ENCODE results near the gene ATP2A3.

Gene ATP2A3

GRCh38 chr17:3884188-3884587 is 80.0 kb downstream of the ATP2A3 start:
- H4K20me1 ChIP-seq (ENCODE audit: insufficient read depth, low read length, poor library complexity, severe bottlenecking), result no peaks in the 10 kb centered on the region
- no peak overlapping the region for H2AFZ ChIP-seq (ENCODE audit: low read length)
- no peaks in the 10 kb centered on the region for H3K9me3 ChIP-seq (ENCODE audit: insufficient read depth, low read depth, low read length)
- no peak overlapping the region for H3K4me3 ChIP-seq (ENCODE audit: low read length, poor library complexity, severe bottlenecking)
- H3K79me2 ChIP-seq (ENCODE audit: insufficient read depth, low read length), result no peaks in the 10 kb centered on the region
- TF ChIP-seq, protein P1, sequence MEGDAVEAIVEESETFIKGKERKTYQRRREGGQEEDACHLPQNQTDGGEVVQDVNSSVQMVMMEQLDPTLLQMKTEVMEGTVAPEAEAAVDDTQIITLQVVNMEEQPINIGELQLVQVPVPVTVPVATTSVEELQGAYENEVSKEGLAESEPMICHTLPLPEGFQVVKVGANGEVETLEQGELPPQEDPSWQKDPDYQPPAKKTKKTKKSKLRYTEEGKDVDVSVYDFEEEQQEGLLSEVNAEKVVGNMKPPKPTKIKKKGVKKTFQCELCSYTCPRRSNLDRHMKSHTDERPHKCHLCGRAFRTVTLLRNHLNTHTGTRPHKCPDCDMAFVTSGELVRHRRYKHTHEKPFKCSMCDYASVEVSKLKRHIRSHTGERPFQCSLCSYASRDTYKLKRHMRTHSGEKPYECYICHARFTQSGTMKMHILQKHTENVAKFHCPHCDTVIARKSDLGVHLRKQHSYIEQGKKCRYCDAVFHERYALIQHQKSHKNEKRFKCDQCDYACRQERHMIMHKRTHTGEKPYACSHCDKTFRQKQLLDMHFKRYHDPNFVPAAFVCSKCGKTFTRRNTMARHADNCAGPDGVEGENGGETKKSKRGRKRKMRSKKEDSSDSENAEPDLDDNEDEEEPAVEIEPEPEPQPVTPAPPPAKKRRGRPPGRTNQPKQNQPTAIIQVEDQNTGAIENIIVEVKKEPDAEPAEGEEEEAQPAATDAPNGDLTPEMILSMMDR (conservative IDR thresholded peaks at IDR 0.05; ENCODE audit: low read length), result no peak
- no peak for TF ChIP-seq EZH2phosphoT487 (IDR thresholded peaks at IDR 0.05; ENCODE audit: borderline replicate concordance)
- H3K9me2 ChIP-seq (replicated peaks; ENCODE audit: low read depth, low read length), result no peaks in the 10 kb centered on the region
- H3K36me3 ChIP-seq (ENCODE audit: insufficient read depth, low read length), result no peaks in the 10 kb centered on the region
- no peaks in the 10 kb centered on the region for H3F3A ChIP-seq (ENCODE audit: low read depth)
- no peaks in the 10 kb centered on the region for H3K27me3 ChIP-seq (ENCODE audit: insufficient read depth, low read length, poor library complexity, severe bottlenecking)
- H3K9ac ChIP-seq (ENCODE audit: low read depth, low read length, poor library complexity, severe bottlenecking), result no peak overlapping the region
- no peak overlapping the region for H3K4me2 ChIP-seq (ENCODE audit: low read depth, low read length, poor library complexity, severe bottlenecking)
- H3K4me1 ChIP-seq (ENCODE audit: insufficient read depth, low read length, poor library complexity, severe bottlenecking), result peaks cover 16% of the 10 kb centered on the region

GRCh38 chr17:3882276-3882675 is 82.0 kb downstream of the ATP2A3 start:
- Histone ChIP-seq H3F3A (ENCODE audit: low read depth) (no peaks in the 10 kb centered on the region), H3K79me2 (ENCODE audit: insufficient read depth, low read length) (no peaks in the 10 kb centered on the region), H3K4me2 (ENCODE audit: low read depth, low read length, poor library complexity, severe bottlenecking) (no peak overlapping the region), H3K36me3 (ENCODE audit: insufficient read depth, low read length) (no peaks in the 10 kb centered on the region), H3K9ac (ENCODE audit: low read depth, low read length, poor library complexity, severe bottlenecking) (no peak overlapping the region), H3K4me3 (ENCODE audit: low read length, poor library complexity, severe bottlenecking) (no peak overlapping the region), H3K27me3 (ENCODE audit: insufficient read depth, low read length, poor library complexity, severe bottlenecking) (no peaks in the 10 kb centered on the region), H3K9me2 (replicated peaks; ENCODE audit: low read depth, low read length) (no peaks in the 10 kb centered on the region), H4K20me1 (ENCODE audit: insufficient read depth, low read length, poor library complexity, severe bottlenecking) (no peaks in the 10 kb centered on the region), H2AFZ (ENCODE audit: low read length) (no peak overlapping the region), H3K9me3 (ENCODE audit: insufficient read depth, low read depth, low read length) (no peaks in the 10 kb centered on the region), H3K4me1 (ENCODE audit: insufficient read depth, low read length, poor library complexity, severe bottlenecking) (peaks cover 12% of the 10 kb centered on the region)
- no peak for TF ChIP-seq EZH2phosphoT487 (IDR thresholded peaks at IDR 0.05; ENCODE audit: borderline replicate concordance)
- TF ChIP-seq, protein P1 (conservative IDR thresholded peaks at IDR 0.05; ENCODE audit: low read length), result no peak

GRCh38 chr17:3880983-3881382 is 83.3 kb downstream of the ATP2A3 start:
- Histone ChIP-seq H3K9me2 (replicated peaks; ENCODE audit: low read depth, low read length) (no peaks in the 10 kb centered on the region), H3K36me3 (ENCODE audit: insufficient read depth, low read length) (no peaks in the 10 kb centered on the region), H3K9me3 (ENCODE audit: insufficient read depth, low read depth, low read length) (no peaks in the 10 kb centered on the region), H3K79me2 (ENCODE audit: insufficient read depth, low read length) (no peaks in the 10 kb centered on the region), H3K4me1 (ENCODE audit: insufficient read depth, low read length, poor library complexity, severe bottlenecking) (peaks cover 3% of the 10 kb centered on the region), H4K20me1 (ENCODE audit: insufficient read depth, low read length, poor library complexity, severe bottlenecking) (no peaks in the 10 kb centered on the region), H3K9ac (ENCODE audit: low read depth, low read length, poor library complexity, severe bottlenecking) (no peak overlapping the region), H3K4me3 (ENCODE audit: low read length, poor library complexity, severe bottlenecking) (no peak overlapping the region), H3K27me3 (ENCODE audit: insufficient read depth, low read length, poor library complexity, severe bottlenecking) (no peaks in the 10 kb centered on the region), H2AFZ (ENCODE audit: low read length) (no peak overlapping the region), H3F3A (ENCODE audit: low read depth) (no peaks in the 10 kb centered on the region), H3K4me2 (ENCODE audit: low read depth, low read length, poor library complexity, severe bottlenecking) (no peak overlapping the region)
- TF ChIP-seq, protein P1 (conservative IDR thresholded peaks at IDR 0.05; ENCODE audit: low read length), result no peak
- TF ChIP-seq EZH2phosphoT487 (IDR thresholded peaks at IDR 0.05; ENCODE audit: borderline replicate concordance), result no peak
